A549 (cell line): ENCODE results near the gene RGS6. TPM values are rescaled to one million over a fixed set of nuclear protein-coding genes. Genes with fewer than 3 reads are reported as not detected.

ENCODE experiments used
- ATAC-seq, 2 experiments: fragments of 200-7000 bp in 1 of 2; fragments of >200 bp in 1 of 2; cut with Nextera tagmentation in 1 of 2; cut with Tn5 transposase in 1 of 2; 3 replicates each; pipeline versions ENCODE4 v1.8.0 to v1.9.1; 2018 to 2020; ENCODE audit warnings: mild to moderate bottlenecking in 1 of 2, moderate library complexity in 1 of 2
- CTCF ChIA-PET: fragments of 300-600 bp; sonication (Branson Sonifier 250); formaldehyde crosslinking; extraction: SDS; loops from one replicate; lab custom pipeline; 2021; ENCODE audit warnings: antibody characterized with exemption, inconsistent platforms; lab: Yijun Ruan, JAX
- POLR2A ChIA-PET: fragments of 350-600 bp; formaldehyde crosslinking; extraction: SDS; loops from one replicate; lab custom pipeline; 2021; ENCODE audit warnings: antibody characterized with exemption, inconsistent platforms; lab: Yijun Ruan, JAX
- DNase-seq, 2 experiments: peaks; one replicate each; pipeline versions ENCODE4 v3.0.0 to v3.0.0-alpha.2; 2011 to 2016; ENCODE audit warnings: low read depth in 1 of 2, low spot score in 1 of 2
- FAIRE-seq: peaks from 2 replicates; lab custom pipeline; 2011; peaks lifted over from hg19 to GRCh38; lab: Jason Lieb, UNC
- H3K27ac ChIP-seq, 2 experiments: fragments of >200 bp; sonication (Bioruptor Twin); formaldehyde crosslinking; 3 replicates each; pipeline ENCODE4 v1.5.1; 2016 to 2017
- H3K4me1 ChIP-seq: fragments of >200 bp; sonication (Bioruptor Twin); formaldehyde crosslinking; 3 replicates; pipeline ENCODE4 v1.6.1; 2016
- H3K4me2 ChIP-seq: fragments of >200 bp; sonication (Bioruptor Twin); formaldehyde crosslinking; 3 replicates; pipeline ENCODE4 v1.6.1; 2016
- H3K4me3 ChIP-seq: fragments of >200 bp; sonication (Bioruptor Twin); formaldehyde crosslinking; 3 replicates; pipeline ENCODE4 v1.5.1; 2016
- H3K9me3 ChIP-seq: fragments of >200 bp; sonication (Bioruptor Twin); formaldehyde crosslinking; 3 replicates; pipeline ENCODE4 v1.6.1; 2016
- CBX8 ChIP-seq: fragments of 200-600 bp; sonication (generic); IDR thresholded peaks from 2 replicates; pipeline ENCODE4 v1.6.1; 2016
- CHD2 ChIP-seq: fragments of 150-350 bp; IDR thresholded peaks from 2 replicates; pipeline ENCODE4 v1.6.1; 2014; ENCODE audit warnings: low read length; ENCODE audit not compliant: partially characterized antibody
- CHD4 ChIP-seq: fragments of 200-600 bp; sonication (generic); IDR thresholded peaks from 2 replicates; pipeline ENCODE4 v1.6.1; 2016; ENCODE audit warnings: antibody characterized with exemption, mild to moderate bottlenecking, borderline replicate concordance
- E2F6 ChIP-seq: IDR thresholded peaks from 2 replicates; pipeline ENCODE4 v1.6.1; 2012; ENCODE audit warnings: low read depth, borderline replicate concordance
- EHMT2 ChIP-seq: fragments of 200-600 bp; sonication (generic); IDR thresholded peaks from 2 replicates; pipeline ENCODE4 v1.6.1; 2016; ENCODE audit warnings: antibody characterized with exemption, low read depth, mild to moderate bottlenecking, moderate library complexity
- ELK1 ChIP-seq: fragments of 150-350 bp; IDR thresholded peaks from 2 replicates; pipeline ENCODE4 v1.6.1; 2014; ENCODE audit warnings: low read depth, mild to moderate bottlenecking, low read length
- FOSL2 ChIP-seq, 2 experiments: fragments of 450-650 bp in 1 of 2; fragments of >200 bp in 1 of 2; sonication (Bioruptor Twin) in 1 of 2; formaldehyde crosslinking; IDR thresholded peaks; 2 replicates each; pipeline versions ENCODE4 v1.5.0 to v1.6.1; 2016 to 2020; ENCODE audit warnings: mild to moderate bottlenecking in 1 of 2, moderate library complexity in 1 of 2
- FOXS1 ChIP-seq: fragments of 250-450 bp; sonication (Bioruptor Pico); IDR thresholded peaks from 2 replicates; pipeline ENCODE4 v1.5.0; 2020; ENCODE audit warnings: mild to moderate bottlenecking, moderate library complexity
- GATA3 ChIP-seq: IDR thresholded peaks from 2 replicates; pipeline ENCODE4 v1.6.1; 2012; ENCODE audit warnings: borderline replicate concordance
- HDAC2 ChIP-seq: fragments of 200-600 bp; sonication (generic); IDR thresholded peaks from 2 replicates; pipeline ENCODE4 v1.6.1; 2016
- HES2 ChIP-seq: fragments of >200 bp; sonication (Bioruptor Twin); formaldehyde crosslinking; IDR thresholded peaks from 2 replicates; pipeline ENCODE4 v1.6.1; 2016
- HEYL ChIP-seq: fragments of 250-450 bp; sonication (Bioruptor Pico); IDR thresholded peaks from 2 replicates; pipeline ENCODE4 v1.8.0; 2021; ENCODE audit warnings: mild to moderate bottlenecking, moderate library complexity
- HMGXB4 ChIP-seq: fragments of 250-450 bp; sonication (Bioruptor Pico); IDR thresholded peaks from 2 replicates; pipeline ENCODE4 v1.5.0; 2021; ENCODE audit warnings: mild to moderate bottlenecking, moderate library complexity, borderline replicate concordance
- HOXB13 ChIP-seq: fragments of 250-450 bp; sonication (Bioruptor Pico); IDR thresholded peaks from 2 replicates; pipeline ENCODE4 v1.5.0; 2020; ENCODE audit warnings: low read depth, mild to moderate bottlenecking, moderate library complexity
- KDM5A ChIP-seq: fragments of 200-600 bp; sonication (generic); IDR thresholded peaks from 2 replicates; pipeline ENCODE4 v1.6.1; 2016; ENCODE audit warnings: antibody characterized with exemption, mild to moderate bottlenecking
- MAFK ChIP-seq: fragments of 450-650 bp; IDR thresholded peaks from 2 replicates; pipeline ENCODE4 v1.6.1; 2014; ENCODE audit not compliant: partially characterized antibody
- MAX ChIP-seq: IDR thresholded peaks from 2 replicates; pipeline ENCODE4 v1.6.1; 2012
- MYC ChIP-seq: IDR thresholded peaks from 2 replicates; pipeline ENCODE4 v1.6.1; 2012; ENCODE audit warnings: mild to moderate bottlenecking, inconsistent platforms, low read length, improper control_type of control experiment, borderline replicate concordance
- NFE2L2 ChIP-seq: fragments of 150-350 bp; conservative IDR thresholded peaks from 2 replicates; pipeline ENCODE4 v1.6.1; 2014; ENCODE audit warnings: low read length
- NR3C1 ChIP-seq: fragments of >200 bp; sonication (Bioruptor Twin); formaldehyde crosslinking; IDR thresholded peaks from 3 replicates; pipeline ENCODE4 v1.6.1; 2017
- PBX3 ChIP-seq: IDR thresholded peaks from 2 replicates; pipeline ENCODE4 v1.6.1; 2012
- PHF8 ChIP-seq: fragments of 200-600 bp; sonication (generic); IDR thresholded peaks from 2 replicates; pipeline ENCODE4 v1.6.1; 2016; ENCODE audit warnings: low read depth, mild to moderate bottlenecking, antibody characterized with exemption, moderate library complexity, borderline replicate concordance
- RAD21 ChIP-seq, 2 experiments: fragments of >200 bp in 1 of 2; sonication (Bioruptor Twin) in 1 of 2; formaldehyde crosslinking in 1 of 2; IDR thresholded peaks in 1 of 2; conservative IDR thresholded peaks in 1 of 2; 2 replicates in 1 of 2; 3 replicates in 1 of 2; pipeline ENCODE4 v1.6.1; 2012 to 2018; ENCODE audit warnings: inconsistent platforms in 1 of 2
- RCOR1 ChIP-seq: fragments of 150-350 bp; IDR thresholded peaks from 2 replicates; pipeline ENCODE4 v1.6.1; 2014; ENCODE audit warnings: antibody characterized with exemption, low read length, low read depth
- REST ChIP-seq: fragments of 200-600 bp; sonication (generic); IDR thresholded peaks from 2 replicates; pipeline ENCODE4 v1.6.1; 2016; ENCODE audit warnings: antibody characterized with exemption, mild to moderate bottlenecking, moderate library complexity
- RNF2 ChIP-seq: fragments of 200-600 bp; sonication (generic); IDR thresholded peaks from 2 replicates; pipeline ENCODE4 v1.6.1; 2016; ENCODE audit warnings: low read depth, mild to moderate bottlenecking, antibody characterized with exemption, moderate library complexity, borderline replicate concordance
- TFCP2L1 ChIP-seq: fragments of 250-450 bp; sonication (Bioruptor Pico); IDR thresholded peaks from 2 replicates; pipeline ENCODE4 v1.5.0; 2021; ENCODE audit warnings: mild to moderate bottlenecking
- TP53 ChIP-seq: fragments of 250-450 bp; sonication (Bioruptor Pico); IDR thresholded peaks from 2 replicates; pipeline ENCODE4 v1.5.0; 2021; ENCODE audit warnings: mild to moderate bottlenecking, moderate library complexity
- ZNF302 ChIP-seq: fragments of 250-450 bp; sonication (Bioruptor Pico); IDR thresholded peaks from 2 replicates; pipeline ENCODE4 v1.9.0; 2021; ENCODE audit warnings: inconsistent platforms, mild to moderate bottlenecking, moderate library complexity
- WGBS: methylation state at CpG from one replicate; pipeline ENCODE4 v1.1.6; 2017; ENCODE audit errors: missing lambda C conversion rate; 5-methylcytosine and 5-hydroxymethylcytosine counted together
- polyA plus RNA-seq, 4 experiments: library from polyadenylated mRNA; depleted of rRNA in 3 of 4; stranded (reverse); fragments of >200 nt; fragmentation: RNase III in 1 of 4; extraction: RNeasy Plus Mini Kit Qiagen cat#74134 plus additional on column Dnase treatment in 1 of 4; gene quantifications; 2 replicates in 3 of 4; 3 replicates in 1 of 4; pipeline ENCODE4 v1.2.3, GENCODE V29; 2011 to 2017

The RGS6 gene
- polyA plus RNA-seq, 2 of the 4 experiments (the other 2 are of a cell fraction): not detected

GRCh38 chr14:72522847-72523246 is 590.6 kb downstream of the RGS6 start:
- ATAC-seq (no peak), DNase-seq (no peak), FAIRE-seq (no peak)
- ChIA-PET CTCF (interaction anchor here (9.5 kb wide), 1 partner anchor 8 kb away, joined by 120 read pairs; no protein-coding TSS in a partner anchor), POLR2A (no interaction called here)
- 61% methylated on average over 4 of the region's 4 CpGs for WGBS
- Histone ChIP-seq H3K4me1 (no peaks in the 10 kb centered on the region), H3K9me3 (peaks cover 21% of the 10 kb centered on the region), H3K4me2 (no peak overlapping the region), H3K27ac (no peak overlapping the region), H3K4me3 (no peak overlapping the region)
- TF ChIP-seq TFCP2L1 (no peak), RCOR1 (no peak), NFE2L2 (no peak), CHD4 (no peak), PBX3 (no peak), RNF2 (no peak), KDM5A (no peak)

- FAIRE-seq: no peak
- CTCF ChIA-PET: interaction anchor here (1.4 to 9.5 kb wide), 4 partner anchors 9 to 425 kb away, joined by 4 to 120 read pairs (median 9); no protein-coding TSS in a partner anchor
These were observed 591.4 kb downstream of the RGS6 start for GRCh38 chr14:72523424-72524294.

GRCh38 chr14:72524295-72524629 is 592.0 kb downstream of the RGS6 start:
- Histone ChIP-seq H3K9me3 (peaks cover 20% of the 10 kb centered on the region), H3K4me3 (no peak overlapping the region), H3K4me2 (no peak overlapping the region), H3K27ac (no peak overlapping the region), H3K4me1 (no peaks in the 10 kb centered on the region)
- DNase-seq (no peak), ATAC-seq (no peak), FAIRE-seq (no peak)
- ChIA-PET POLR2A (no interaction called here), CTCF (interaction anchor here (1.4 to 9.5 kb wide), 4 partner anchors 9 to 425 kb away, joined by 4 to 120 read pairs (median 9); no protein-coding TSS in a partner anchor)
- TF ChIP-seq REST (no peak), HMGXB4 (no peak), CBX8 (no peak), PHF8 (no peak), HES2 (no peak)

More at GRCh38 chr14:72523424-72524294, 591.4 kb downstream of the RGS6 start:
- WGBS: 54% methylated on average over 5 of the region's 5 CpGs
- Histone ChIP-seq H3K4me1 (no peaks in the 10 kb centered on the region), H3K4me3 (no peak overlapping the region), H3K4me2 (no peak overlapping the region), H3K9me3 (peaks cover 21% of the 10 kb centered on the region), H3K27ac (no peak overlapping the region)
- no peak for TF ChIP-seq ELK1
- no peak for TF ChIP-seq MAX
- TF ChIP-seq HDAC2: no peak
- TF ChIP-seq CHD4: no peak
- no peak for TF ChIP-seq ZNF302 (CRISPR knock-in tag)
- TF ChIP-seq E2F6: no peak
- no peak for TF ChIP-seq MAFK
- TF ChIP-seq HEYL (CRISPR knock-in tag): no peak
- TF ChIP-seq TP53 (CRISPR knock-in tag): no peak
- no peak for TF ChIP-seq EHMT2
- no peak for TF ChIP-seq KDM5A
- no peak for TF ChIP-seq NFE2L2
- no peak for TF ChIP-seq FOXS1 (CRISPR knock-in tag)
- no peak for TF ChIP-seq RAD21 (conservative IDR thresholded peaks at IDR 0.05 in 1 of 2, IDR thresholded peaks at IDR 0.05 in 1 of 2)
- TF ChIP-seq GATA3: no peak
- no peak for TF ChIP-seq CHD2
- TF ChIP-seq NR3C1: no peak
- no peak for TF ChIP-seq FOSL2 (IDR thresholded peaks at IDR 0.05)
- no peak for TF ChIP-seq FOSL2 (CRISPR knock-in tag; IDR thresholded peaks at IDR 0.05)
- no peak for TF ChIP-seq MYC
- TF ChIP-seq HOXB13 (CRISPR knock-in tag): no peak
- ATAC-seq (no peak), DNase-seq (no peak)
- POLR2A ChIA-PET: no interaction called here
